Right renal cortex interstitium (tissue), 3 donors: Measurements from ENCODE around the gene WDFY4. TPM values are rescaled to one million over a fixed set of nuclear protein-coding genes. Genes with fewer than 3 reads are reported as not detected.
A peak's percentile ranks its signal among the peaks of the same experiment; 100 is the strongest.

Experiments used
- DNase-seq, 3 donors: peaks; one replicate each; pipeline ENCODE4 v3.0.0-alpha.2; 2013; ENCODE audit warnings: low read depth in 3 of 3, low spot score in 2 of 3
- polyA plus RNA-seq, 3 donors: library from polyadenylated mRNA; unstranded; fragments of 120-200 nt; gene quantifications; one replicate each; pipeline ENCODE4 v1.2.1, GENCODE V29; 2013; ENCODE audit not compliant: insufficient read length in 3 of 3

Gene WDFY4
- polyA plus RNA-seq, 3 donors: 1.6 to 1.9 (median 1.9) TPM

GRCh38 chr10:48653944-48654698 is 30.6 kb upstream of the WDFY4 start:
- DNase-seq: no peak

- no peak for DNase-seq
These were observed 29.0 kb upstream of the WDFY4 start for GRCh38 chr10:48655411-48656240.

- DNase-seq: peak; percentile 50 to 73 (median 68)
These were observed 28.3 kb upstream of the WDFY4 start for GRCh38 chr10:48656241-48656913.

GRCh38 chr10:48656914-48657305 is 27.8 kb upstream of the WDFY4 start:
- no peak for DNase-seq

- DNase-seq: no peak
These were observed 27.3 kb upstream of the WDFY4 start for GRCh38 chr10:48657416-48657815.

GRCh38 chr10:48658243-48658974 is 26.3 kb upstream of the WDFY4 start:
- DNase-seq: peak in 1 of 3 donors; percentile 48

GRCh38 chr10:48658975-48659269 is 25.8 kb upstream of the WDFY4 start:
- no peak for DNase-seq

GRCh38 chr10:48659790-48660189 is 24.9 kb upstream of the WDFY4 start:
- no peak for DNase-seq

- DNase-seq: no peak
These were observed 23.2 kb upstream of the WDFY4 start for GRCh38 chr10:48661441-48661840.

- no peak for DNase-seq
These were observed 16.6 kb upstream of the WDFY4 start for GRCh38 chr10:48667960-48668590.

GRCh38 chr10:48670978-48671913 is 13.4 kb upstream of the WDFY4 start:
- DNase-seq: no peak

GRCh38 chr10:48671914-48672595 is 12.6 kb upstream of the WDFY4 start:
- no peak for DNase-seq

GRCh38 chr10:48672596-48673265 is 11.9 kb upstream of the WDFY4 start:
- DNase-seq: no peak

GRCh38 chr10:48677625-48678024 is 7.0 kb upstream of the WDFY4 start:
- DNase-seq: no peak

GRCh38 chr10:48678041-48678440 is 6.6 kb upstream of the WDFY4 start:
- DNase-seq: no peak

- DNase-seq: no peak
These were observed 2.9 kb upstream of the WDFY4 start for GRCh38 chr10:48681740-48682139.

- no peak for DNase-seq
These were observed 2.4 kb upstream of the WDFY4 start for GRCh38 chr10:48682265-48682664.

GRCh38 chr10:48683424-48683823 is 1.2 kb upstream of the WDFY4 start:
- no peak for DNase-seq
